NOMO-1 treated with DMSO at 0.1 percent for 48 hours (cell line): ENCODE data around the gene CCDC171.

ENCODE experiments used
- DNase-seq: peaks from one replicate; lab custom pipeline; 2025; ENCODE audit not compliant: unreplicated experiment; lab: John Stamatoyannopoulos, UW

The CCDC171 gene

GRCh38 chr9:15867334-15867733 is 314.5 kb downstream of the CCDC171 start:
- DNase-seq = no peak

DNA sequence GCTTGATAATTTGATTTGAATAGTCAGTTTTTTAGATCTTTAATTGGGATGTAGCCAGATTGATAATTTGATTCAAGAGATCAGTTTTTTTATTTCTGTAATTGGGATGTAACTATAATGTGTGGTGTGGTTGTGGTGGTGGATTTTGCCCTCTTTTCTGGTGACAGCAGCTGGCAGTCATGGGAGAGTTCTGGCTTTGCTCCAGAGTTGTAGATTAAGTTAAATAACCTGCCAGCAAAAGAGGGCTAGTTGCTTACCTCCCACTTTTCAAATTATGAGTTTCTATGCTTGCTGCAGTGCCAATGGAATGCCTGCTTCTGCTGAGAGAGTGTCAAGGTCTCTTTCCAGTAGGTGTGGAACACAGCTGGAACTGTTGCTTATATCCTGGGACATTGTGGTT is 315.1 kb downstream of the CCDC171 start:
- DNase-seq = no peak

DNA sequence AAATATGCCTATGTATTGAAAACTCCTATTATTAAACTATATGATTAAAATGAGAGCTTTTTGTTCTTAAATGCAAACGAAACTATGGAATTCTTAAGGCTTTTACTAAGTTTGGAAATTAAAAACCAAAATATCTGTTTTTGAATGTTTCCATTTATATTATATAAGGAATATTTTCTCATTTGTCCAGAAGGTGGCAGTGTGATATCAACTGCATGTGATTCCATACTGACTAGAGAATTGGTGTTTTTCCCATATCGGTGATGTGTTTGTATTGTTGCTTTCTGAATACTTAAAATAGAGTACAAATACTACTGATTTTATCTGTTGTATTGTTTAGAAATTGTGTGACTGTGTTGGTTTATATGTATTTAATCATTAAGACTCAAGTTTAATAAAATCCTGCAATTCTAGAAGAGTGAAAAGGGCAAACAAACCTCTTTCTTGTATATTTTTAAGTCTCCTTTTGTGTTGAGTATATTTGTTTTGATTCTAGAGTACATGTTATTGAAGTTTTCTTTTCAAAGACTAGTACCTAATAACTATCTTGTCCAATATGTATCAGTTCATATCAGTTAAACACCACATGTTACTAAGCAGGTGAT is 320.8 kb downstream of the CCDC171 start:
- no peak for DNase-seq

- DNase-seq = no peak
Observed at GRCh38 chr9:15882328-15882727, 329.5 kb downstream of the CCDC171 start.

DNA sequence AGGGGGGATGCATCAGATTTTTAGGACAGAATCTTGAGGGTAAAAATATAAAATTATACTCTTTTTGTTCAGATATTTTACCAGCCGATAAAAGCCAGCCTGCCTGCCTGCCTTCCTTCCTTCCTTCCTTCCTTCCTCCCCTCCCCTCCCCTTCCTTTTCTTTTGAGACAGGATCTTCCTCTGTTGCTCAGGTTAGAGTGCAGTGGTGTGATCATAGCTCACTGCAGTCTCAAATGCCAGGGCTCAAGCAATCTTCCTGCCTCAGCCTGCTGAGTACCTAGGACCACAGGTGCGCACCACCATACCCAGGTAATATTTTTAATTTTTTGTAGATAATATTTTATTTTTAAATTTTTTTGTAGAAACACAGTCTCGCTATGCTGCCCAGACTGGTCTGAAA is 330.0 kb downstream of the CCDC171 start:
- no peak for DNase-seq

GRCh38 chr9:15885464-15885863 is 332.6 kb downstream of the CCDC171 start:
- DNase-seq = no peak

DNA sequence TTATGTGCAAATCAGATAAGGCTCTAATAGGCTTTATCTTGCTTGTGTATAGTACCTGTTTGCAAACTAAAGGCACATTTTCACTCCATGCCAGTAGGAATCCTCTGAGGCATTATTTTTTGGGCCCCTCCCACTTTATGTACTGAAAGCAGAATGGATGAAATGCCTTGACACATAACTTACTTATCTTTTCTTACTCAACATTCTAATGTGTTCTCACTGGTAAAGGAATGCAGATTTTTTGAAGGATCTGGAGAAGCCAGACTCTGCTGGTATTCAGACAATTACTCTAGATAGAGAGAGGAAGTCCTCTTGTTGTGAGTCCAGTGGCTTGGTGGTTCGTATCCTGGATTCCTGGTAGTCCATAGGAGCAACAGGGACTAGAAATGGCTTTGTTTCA is 336.7 kb downstream of the CCDC171 start:
- DNase-seq = no peak

GRCh38 chr9:15901572-15901971 is 348.7 kb downstream of the CCDC171 start:
- DNase-seq = no peak

- no peak for DNase-seq
Observed at GRCh38 chr9:15909297-15909696, 356.5 kb downstream of the CCDC171 start.

DNA sequence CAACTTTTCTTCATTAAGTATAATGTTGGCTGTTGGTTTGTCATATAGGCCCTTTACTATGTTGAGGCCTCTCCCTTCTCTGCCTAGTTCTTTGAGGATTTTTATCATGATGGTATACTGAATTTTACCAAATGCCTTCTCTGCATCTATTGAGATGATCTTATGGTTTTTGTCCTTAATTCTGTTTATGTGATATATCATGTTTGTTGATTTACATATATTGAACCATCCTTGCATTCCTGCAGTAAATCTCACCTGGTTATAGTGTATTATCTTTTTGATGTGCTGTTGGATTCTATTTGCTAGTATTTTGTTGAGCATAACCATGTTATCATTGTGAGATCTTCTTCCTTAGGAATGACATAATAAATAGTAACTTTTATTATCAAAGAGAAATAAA is 362.9 kb downstream of the CCDC171 start:
- no peak for DNase-seq

- no peak for DNase-seq
Observed at GRCh38 chr9:15927161-15927560, 374.3 kb downstream of the CCDC171 start.

DNA sequence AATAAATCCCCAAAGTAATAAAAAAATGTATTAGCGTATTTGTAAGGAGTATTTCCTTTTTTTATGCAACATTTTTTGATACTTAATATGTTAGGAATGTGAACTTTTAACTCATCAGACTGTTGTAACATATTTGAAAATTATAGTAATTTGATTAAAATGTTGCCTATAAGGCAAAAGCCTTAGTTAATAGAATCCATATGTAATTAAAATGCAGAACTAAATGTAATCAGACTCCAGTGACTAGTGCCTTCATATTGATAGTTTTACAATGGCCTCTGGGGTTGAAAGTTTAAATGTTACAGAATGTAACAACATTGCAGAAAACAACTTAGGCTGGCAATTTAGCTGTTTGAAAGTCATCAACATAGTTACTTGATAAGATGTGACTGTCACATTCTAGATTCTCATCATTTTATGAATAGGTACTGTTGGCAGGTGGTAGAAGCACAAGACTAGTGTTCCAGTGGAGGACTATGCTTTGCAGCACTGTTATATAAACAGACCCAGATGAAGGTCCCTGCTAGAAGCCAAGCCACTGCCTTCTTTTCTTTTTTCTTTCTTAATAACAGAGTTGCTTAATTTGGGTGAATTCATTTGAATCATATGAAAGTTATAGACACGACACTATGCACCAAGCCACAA is 382.9 kb downstream of the CCDC171 start:
- no peak for DNase-seq

GRCh38 chr9:15936306-15936921 is 383.6 kb downstream of the CCDC171 start:
- no peak for DNase-seq

- DNase-seq = no peak
Observed at GRCh38 chr9:15942831-15943424, 390.1 kb downstream of the CCDC171 start.

- no peak for DNase-seq
Observed at GRCh38 chr9:15944341-15944740, 391.5 kb downstream of the CCDC171 start.

DNA sequence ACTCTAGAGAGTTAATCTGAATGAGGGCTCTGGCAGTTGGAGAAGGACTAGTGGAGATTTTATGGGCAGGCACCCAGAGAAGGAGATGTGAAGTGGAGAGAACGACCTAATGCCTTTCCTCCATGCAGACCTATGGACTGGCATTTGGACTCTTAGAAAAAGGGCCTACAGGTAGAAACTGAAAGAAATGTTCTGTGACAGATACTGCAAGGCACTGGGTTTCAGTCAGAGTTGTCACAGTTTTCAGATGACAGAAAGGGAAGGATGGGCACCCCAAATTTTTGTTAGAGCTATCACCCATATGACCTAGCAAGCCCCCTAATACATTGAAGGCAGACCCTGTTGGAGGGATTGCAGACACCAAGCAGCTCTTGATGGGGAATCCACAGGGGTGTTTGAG is 406.8 kb downstream of the CCDC171 start:
- DNase-seq = no peak

DNA sequence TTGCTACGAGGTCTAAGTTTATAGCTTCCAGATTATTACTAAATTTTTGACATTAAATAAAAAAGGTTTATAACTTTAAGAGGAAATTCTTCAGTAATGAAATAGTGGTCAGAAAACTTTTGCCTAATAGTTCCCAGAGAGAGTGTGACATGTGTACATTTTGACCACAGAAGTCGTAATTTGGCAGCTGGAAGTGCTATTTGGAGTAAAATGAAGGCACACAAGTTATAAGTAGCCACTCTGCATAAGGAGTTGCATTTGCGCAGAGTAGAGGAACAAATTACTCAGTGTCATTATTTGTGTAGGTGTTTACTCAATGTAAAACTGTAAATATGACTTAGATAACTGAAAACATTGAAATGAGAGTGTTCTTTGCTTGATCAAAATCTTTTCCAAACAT is 408.4 kb downstream of the CCDC171 start:
- DNase-seq = no peak

GRCh38 chr9:15965246-15965745 is 412.5 kb downstream of the CCDC171 start:
- DNase-seq = no peak

- no peak for DNase-seq
Observed at GRCh38 chr9:15966471-15966870, 413.6 kb downstream of the CCDC171 start.

GRCh38 chr9:15967068-15967467 is 414.2 kb downstream of the CCDC171 start:
- no peak for DNase-seq

DNA sequence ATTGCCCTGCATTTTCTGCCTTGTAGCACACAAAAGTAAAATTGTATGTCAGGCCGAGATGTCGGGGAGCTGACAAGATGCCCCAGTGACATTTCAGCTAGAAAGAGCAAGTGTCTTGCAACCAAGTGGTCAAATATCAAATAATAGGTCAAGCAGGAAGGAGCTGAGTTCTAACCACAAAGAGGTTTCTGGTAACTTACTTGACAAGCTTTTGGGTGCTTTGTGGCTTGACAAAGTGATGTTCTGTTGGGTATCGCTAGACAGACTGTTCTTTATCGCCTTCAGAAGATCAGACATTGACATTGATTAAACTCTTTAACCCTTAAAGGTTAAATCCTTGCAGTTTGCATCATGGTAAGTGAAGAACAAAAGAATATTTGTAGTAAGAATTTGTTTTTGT is 419.9 kb downstream of the CCDC171 start:
- no peak for DNase-seq
